H9 (cell line): ENCODE measurements around the gene EPN1. TPM values are rescaled to one million over a fixed set of nuclear protein-coding genes. Genes with fewer than 3 reads are reported as not detected.
A peak's percentile ranks its signal among the peaks of the same experiment; 100 is the strongest.

Source experiments
- DNase-seq: peaks from one replicate; pipeline ENCODE4 v3.0.0-alpha.2; 2017
- H2AFZ ChIP-seq: one replicate; pipeline ENCODE4 v1.6.1; 2013; ENCODE audit warnings: mild to moderate bottlenecking, low read length, control low read depth, moderate library complexity
- H2AK5ac ChIP-seq: 2 replicates; pipeline ENCODE4 v1.6.1; 2013; ENCODE audit warnings: low read length, control low read depth, mixed read lengths; ENCODE audit not compliant: insufficient read length
- H2BK120ac ChIP-seq: one replicate; pipeline ENCODE4 v1.6.1; 2013; ENCODE audit warnings: low read depth, mild to moderate bottlenecking, low read length, control low read depth, inconsistent platforms; ENCODE audit not compliant: poor library complexity, severe bottlenecking
- H2BK12ac ChIP-seq: 2 replicates; pipeline ENCODE4 v1.6.1; 2013; ENCODE audit warnings: low read length, control low read depth, mixed read lengths, low read depth; ENCODE audit not compliant: insufficient read length
- H2BK15ac ChIP-seq: 2 replicates; pipeline ENCODE4 v1.6.1; 2013; ENCODE audit warnings: low read depth, low read length, control low read depth
- H2BK20ac ChIP-seq: one replicate; pipeline ENCODE4 v1.6.1; 2013; ENCODE audit warnings: low read depth, mild to moderate bottlenecking, low read length, control low read depth, inconsistent platforms; ENCODE audit not compliant: poor library complexity, severe bottlenecking
- H2BK5ac ChIP-seq: 2 replicates; pipeline ENCODE4 v1.6.1; 2013; ENCODE audit warnings: low read length, control low read depth, mixed read lengths; ENCODE audit not compliant: insufficient read length
- H3K14ac ChIP-seq: 2 replicates; pipeline ENCODE4 v1.6.1; 2013; ENCODE audit warnings: low read length, control low read depth; ENCODE audit not compliant: insufficient read depth
- H3K18ac ChIP-seq: 2 replicates; pipeline ENCODE4 v1.6.1; 2013; ENCODE audit warnings: low read depth, mild to moderate bottlenecking, mixed read lengths, low read length, control low read depth; ENCODE audit not compliant: insufficient read length
- H3K23ac ChIP-seq: 2 replicates; pipeline ENCODE4 v1.6.1; 2013; ENCODE audit warnings: low read length, control low read depth, mixed read lengths, low read depth; ENCODE audit not compliant: insufficient read length
- H3K23me2 ChIP-seq: 2 replicates; pipeline ENCODE4 v1.6.1; 2013; ENCODE audit warnings: low read depth, mild to moderate bottlenecking, mixed read lengths, low read length, control low read depth; ENCODE audit not compliant: insufficient read length, poor library complexity, severe bottlenecking
- H3K27ac ChIP-seq: 2 replicates; pipeline ENCODE4 v1.5.1; 2013; ENCODE audit warnings: low read length, control low read depth, mixed read lengths, low read depth; ENCODE audit not compliant: insufficient read length
- H3K27me3 ChIP-seq: 2 replicates; pipeline ENCODE4 v1.6.1; 2013; ENCODE audit warnings: low read length, control low read depth, inconsistent platforms; ENCODE audit not compliant: insufficient read depth
- H3K4ac ChIP-seq: 2 replicates; pipeline ENCODE4 v1.6.1; 2013; ENCODE audit warnings: low read depth, mild to moderate bottlenecking, control low read depth, inconsistent platforms, low read length, moderate library complexity
- H3K4me1 ChIP-seq: 2 replicates; pipeline ENCODE4 v1.6.1; 2013; ENCODE audit warnings: low read length, control low read depth, inconsistent platforms; ENCODE audit not compliant: insufficient read depth
- H3K4me2 ChIP-seq: 2 replicates; pipeline ENCODE4 v1.6.1; 2013; ENCODE audit warnings: low read length, control low read depth, mixed read lengths; ENCODE audit not compliant: insufficient read length, insufficient read depth
- H3K56ac ChIP-seq: 2 replicates; pipeline ENCODE4 v1.6.1; 2013; ENCODE audit warnings: low read depth, mild to moderate bottlenecking, mixed read lengths, low read length, control low read depth; ENCODE audit not compliant: insufficient read length
- H3K79me1 ChIP-seq: 2 replicates; pipeline ENCODE4 v1.6.1; 2013; ENCODE audit warnings: low read depth, mild to moderate bottlenecking, moderate library complexity, low read length, control low read depth, inconsistent platforms; ENCODE audit not compliant: insufficient read depth, poor library complexity, severe bottlenecking
- H3K79me2 ChIP-seq: 2 replicates; pipeline ENCODE4 v1.6.1; 2013; ENCODE audit warnings: low read length, control low read depth, inconsistent platforms; ENCODE audit not compliant: insufficient read depth
- H3K9ac ChIP-seq: 2 replicates; pipeline ENCODE4 v1.6.1; 2013; ENCODE audit warnings: low read length, control low read depth, mixed read lengths; ENCODE audit not compliant: insufficient read length; ENCODE audit errors: extremely low read depth
- H3K9me3 ChIP-seq: one replicate; pipeline ENCODE4 v1.6.1; 2013; ENCODE audit warnings: low read depth, low read length, inconsistent platforms; ENCODE audit not compliant: control insufficient read depth
- H3T11ph ChIP-seq: one replicate; pipeline ENCODE4 v1.6.1; 2013; ENCODE audit warnings: mild to moderate bottlenecking, low read length, control low read depth, inconsistent platforms
- H4K20me1 ChIP-seq: one replicate; pipeline ENCODE4 v1.6.1; 2013; ENCODE audit not compliant: control insufficient read depth, insufficient read length, insufficient read depth
- H4K5ac ChIP-seq: 2 replicates; pipeline ENCODE4 v1.6.1; 2013; ENCODE audit warnings: low read depth, mild to moderate bottlenecking, mixed read lengths, low read length, control low read depth; ENCODE audit not compliant: insufficient read length
- H4K8ac ChIP-seq: replicated peaks from 2 replicates; pipeline ENCODE4 v1.6.1; 2013; ENCODE audit warnings: low read length, control low read depth, mixed read lengths, low read depth; ENCODE audit not compliant: insufficient read length
- H4K91ac ChIP-seq: 2 replicates; pipeline ENCODE4 v1.6.1; 2013; ENCODE audit warnings: low read depth, mild to moderate bottlenecking, moderate library complexity, mixed read lengths, low read length, control low read depth; ENCODE audit not compliant: insufficient read length
- H3K27ac Mint-ChIP-seq, 3 experiments: 2 replicates in 2 of 3; 3 replicates in 1 of 3; pipeline ENCODE4 v1.8.0; 2020 to 2021; ENCODE audit warnings: mixed read lengths in 3 of 3, mild to moderate bottlenecking in 1 of 3, moderate library complexity in 1 of 3
- H3K27me3 Mint-ChIP-seq: 2 replicates; pipeline ENCODE4 v1.8.0; 2021; ENCODE audit warnings: low read depth, mild to moderate bottlenecking, moderate library complexity, mixed read lengths
- H3K36me3 Mint-ChIP-seq, 3 experiments: 2 replicates in 2 of 3; 3 replicates in 1 of 3; pipeline ENCODE4 v1.8.0; 2020 to 2021; ENCODE audit warnings: low read depth in 3 of 3, mixed read lengths in 3 of 3; ENCODE audit not compliant: insufficient read depth in 1 of 3
- H3K4me1 Mint-ChIP-seq, 2 experiments: 2 replicates each; pipeline ENCODE4 v1.8.0; 2020; ENCODE audit warnings: mixed read lengths in 2 of 2
- H3K4me3 Mint-ChIP-seq, 2 experiments: 2 replicates in 1 of 2; 3 replicates in 1 of 2; pipeline ENCODE4 v1.8.0; 2020 to 2021; ENCODE audit warnings: mild to moderate bottlenecking in 2 of 2, mixed read lengths in 2 of 2, moderate library complexity in 1 of 2
- H3K9me3 Mint-ChIP-seq, 2 experiments: 2 replicates in 1 of 2; 3 replicates in 1 of 2; pipeline ENCODE4 v1.8.0; 2020; ENCODE audit warnings: mild to moderate bottlenecking in 2 of 2, mixed read lengths in 2 of 2, moderate library complexity in 1 of 2
- CTCF ChIP-seq: fragments of 200-600 bp; sonication (generic); conservative IDR thresholded peaks from 3 replicates; pipeline ENCODE4 v1.8.0; 2021; ENCODE audit warnings: antibody characterized with exemption, mild to moderate bottlenecking
- WGBS: extraction: QIAGEN DNeasy Blood & Tissue Kit; methylation state at CpG from one replicate; pipeline ENCODE4 v1.1.7; 2013; ENCODE audit warnings: missing lambda C conversion rate, low lambda C conversion rate, mixed read lengths; ENCODE audit not compliant: insufficient read length; ENCODE audit errors: extremely low coverage; 5-methylcytosine and 5-hydroxymethylcytosine counted together
- total RNA-seq: library from RNA; stranded (reverse); gene quantifications from 2 replicates; pipeline ENCODE4 v1.2.1, GENCODE V29; 2021

EPN1 gene
- total RNA-seq, 1 experiment from 2014 or later: 159 TPM

- Mint-ChIP-seq H3K27me3 (no peaks in the 10 kb centered on the region; the same call in 1 of the 2 replicates), H3K4me1 (peaks cover 27 to 35% of the 10 kb centered on the region in 2 experiments), H3K9me3 (peaks cover 0 to 3% of the 10 kb centered on the region in 2 experiments; a peak in 3 of 5 replicates), H3K4me3 (peak overlapping the region; percentile 93 to 94), H3K27ac (peak overlapping the region; percentile 95 to 98 (median 98)), H3K36me3 (peaks cover 20 to 58% (median 39%) of the 10 kb centered on the region in 3 experiments)
- H4K20me1 ChIP-seq: peaks cover 5% of the 10 kb centered on the region
- no peaks in the 10 kb centered on the region for H3K79me1 ChIP-seq
- peak overlapping the region; percentile 67 for H3K56ac ChIP-seq
- no peak overlapping the region for H2BK12ac ChIP-seq
- H2BK120ac ChIP-seq: no peak overlapping the region
- no peak overlapping the region; the same call in 1 of the 2 replicates for H3K4ac ChIP-seq
- H3K14ac ChIP-seq: peak overlapping the region; percentile 91
- no peak overlapping the region for H2AFZ ChIP-seq
- peak overlapping the region; percentile 77 for H3K18ac ChIP-seq
- H3K4me2 ChIP-seq: peak overlapping the region; percentile 98
- TF ChIP-seq CTCF: no peak
- H4K5ac ChIP-seq: peak overlapping the region; percentile 86
- peaks cover 22% of the 10 kb centered on the region for H3K23me2 ChIP-seq
- H3K27me3 ChIP-seq: no peaks in the 10 kb centered on the region
- peaks cover 45% of the 10 kb centered on the region for H3K79me2 ChIP-seq
- H4K8ac ChIP-seq: no peak overlapping the region
- no peaks in the 10 kb centered on the region for H3K9me3 ChIP-seq
- H3K27ac ChIP-seq: peak overlapping the region; percentile 53
- H2BK20ac ChIP-seq: no peak overlapping the region
- no peak for DNase-seq
- no peak overlapping the region for H3K23ac ChIP-seq
- peak overlapping the region; percentile 82 for H2BK5ac ChIP-seq
- peaks cover 7% of the 10 kb centered on the region; the same call in 1 of the 2 replicates for H3K4me1 ChIP-seq
- H2AK5ac ChIP-seq: no peak overlapping the region
- H2BK15ac ChIP-seq: no peak overlapping the region
- H3K9ac ChIP-seq: peak overlapping the region; percentile 98
- H3T11ph ChIP-seq: no peak overlapping the region
- H4K91ac ChIP-seq: no peak overlapping the region
- no CpG with 5 or more reads among the region's 19 CpGs for WGBS
Measured at GRCh38 chr19:55655648-55656040, 19.4 kb upstream of the EPN1 start.
